IMR-90 (cell line): Measurements from ENCODE around the gene IGF2BP3. TPM values are rescaled to one million over a fixed set of nuclear protein-coding genes. Genes with fewer than 3 reads are reported as not detected.

Source experiments
- ATAC-seq: fragments of 200-7000 bp; cut with Tn5 transposase; 2 replicates; pipeline ENCODE4 v1.9.1; 2020; ENCODE audit warnings: low read depth, mild to moderate bottlenecking, moderate library complexity
- BruUV-seq: library from RNA; stranded (reverse); fragments of 400-500 nt; replicated peaks from 2 replicates; lab custom pipeline; 2021; lab: Mats Ljungman, UMichigan
- CTCF ChIA-PET: fragments of 300-600 bp; formaldehyde crosslinking; extraction: SDS; loops from one replicate; lab custom pipeline; 2021; ENCODE audit warnings: antibody characterized with exemption; lab: Yijun Ruan, JAX
- POLR2A ChIA-PET: fragments of 300-600 bp; sonication (Branson Sonifier 250); formaldehyde crosslinking; loops from one replicate; lab custom pipeline; 2022; ENCODE audit warnings: antibody characterized with exemption; ENCODE audit not compliant: unreplicated experiment; lab: Charles Lee
- DNase-seq: peaks from one replicate; pipeline ENCODE4 v3.0.0; 2013
- H2AFZ ChIP-seq: replicated peaks from 2 replicates; pipeline ENCODE3; 2013; ENCODE audit warnings: low read length, mild to moderate bottlenecking; ENCODE audit not compliant: poor library complexity
- H2AK5ac ChIP-seq: 2 replicates; pipeline ENCODE4 v1.6.1; 2013; ENCODE audit warnings: low read depth, low read length, inconsistent platforms
- H2AK9ac ChIP-seq: replicated peaks from 2 replicates; pipeline ENCODE3; 2013; ENCODE audit warnings: mild to moderate bottlenecking, low read depth, low read length, moderate library complexity; ENCODE audit not compliant: poor library complexity
- H2BK120ac ChIP-seq: 2 replicates; pipeline ENCODE4 v1.6.1; 2013; ENCODE audit warnings: low read depth, low read length, inconsistent platforms
- H2BK15ac ChIP-seq: 3 replicates; pipeline ENCODE4 v1.6.1; 2013; ENCODE audit warnings: low read depth, low read length, inconsistent platforms
- H2BK20ac ChIP-seq: 2 replicates; pipeline ENCODE4 v1.6.1; 2013; ENCODE audit warnings: low read depth, mild to moderate bottlenecking, inconsistent platforms, low read length, moderate library complexity
- H2BK5ac ChIP-seq: 2 replicates; pipeline ENCODE4 v1.6.1; 2013; ENCODE audit warnings: mild to moderate bottlenecking, low read depth, low read length, inconsistent platforms; ENCODE audit not compliant: poor library complexity, severe bottlenecking
- H3K14ac ChIP-seq: replicated peaks from 2 replicates; pipeline ENCODE4 v1.6.1; 2013; ENCODE audit warnings: low read depth, low read length, inconsistent platforms
- H3K18ac ChIP-seq: 2 replicates; pipeline ENCODE4 v1.6.1; 2013; ENCODE audit warnings: low read depth, low read length, control low read depth
- H3K23ac ChIP-seq: 2 replicates; pipeline ENCODE4 v1.6.1; 2013; ENCODE audit warnings: low read depth, low read length, inconsistent platforms
- H3K27ac ChIP-seq: 2 replicates; pipeline ENCODE4 v1.5.1; 2013; ENCODE audit warnings: mild to moderate bottlenecking, control low read depth, low read length; ENCODE audit not compliant: insufficient read depth
- H3K27me3 ChIP-seq: 2 replicates; pipeline ENCODE4 v1.6.1; 2013; ENCODE audit warnings: low read length; ENCODE audit not compliant: control insufficient read depth, insufficient read depth
- H3K36me3 ChIP-seq: 2 replicates; pipeline ENCODE4 v1.6.1; 2013; ENCODE audit warnings: low read length, mixed read lengths; ENCODE audit not compliant: control insufficient read depth, insufficient read depth
- H3K4ac ChIP-seq: 2 replicates; pipeline ENCODE4 v1.6.1; 2013; ENCODE audit warnings: low read depth, low read length, inconsistent platforms
- H3K4me1 ChIP-seq: 2 replicates; pipeline ENCODE4 v1.6.1; 2013; ENCODE audit warnings: low read length, mixed read lengths; ENCODE audit not compliant: control insufficient read depth, insufficient read depth
- H3K4me2 ChIP-seq: 2 replicates; pipeline ENCODE4 v1.6.1; 2013; ENCODE audit warnings: low read depth, mild to moderate bottlenecking, control low read depth, low read length, moderate library complexity
- H3K4me3 ChIP-seq: 2 replicates; pipeline ENCODE4 v1.5.1; 2013; ENCODE audit warnings: low read depth, mild to moderate bottlenecking, control low read depth, low read length, moderate library complexity; ENCODE audit not compliant: insufficient read depth
- H3K56ac ChIP-seq: 2 replicates; pipeline ENCODE4 v1.6.1; 2013; ENCODE audit warnings: low read length, inconsistent platforms; ENCODE audit not compliant: insufficient read depth; ENCODE audit errors: extremely low read depth
- H3K79me1 ChIP-seq, 2 experiments: 2 replicates each; pipeline ENCODE4 v1.6.1; 2013; ENCODE audit warnings: low read length in 2 of 2, inconsistent platforms in 1 of 2, low read depth in 1 of 2
- H3K9ac ChIP-seq: 2 replicates; pipeline ENCODE4 v1.6.1; 2013; ENCODE audit warnings: low read depth, low read length, control low read depth
- H3K9me1 ChIP-seq: 2 replicates; pipeline ENCODE4 v1.6.1; 2013; ENCODE audit warnings: low read length, inconsistent platforms; ENCODE audit not compliant: insufficient read depth
- H3K9me3 ChIP-seq: 2 replicates; pipeline ENCODE4 v1.6.1; 2013; ENCODE audit warnings: low read length; ENCODE audit not compliant: control insufficient read depth, insufficient read depth
- H4K20me1 ChIP-seq: 2 replicates; pipeline ENCODE4 v1.6.1; 2013; ENCODE audit warnings: low read length, inconsistent platforms; ENCODE audit not compliant: insufficient read depth
- H4K5ac ChIP-seq: 2 replicates; pipeline ENCODE4 v1.6.1; 2013; ENCODE audit warnings: mild to moderate bottlenecking, low read depth, low read length, control low read depth
- H4K8ac ChIP-seq, 2 experiments: 2 replicates each; pipeline ENCODE4 v1.6.1; 2013; ENCODE audit warnings: low read depth in 2 of 2, low read length in 2 of 2, control low read depth in 1 of 2, inconsistent platforms in 1 of 2
- H4K91ac ChIP-seq: 2 replicates; pipeline ENCODE4 v1.6.1; 2013; ENCODE audit warnings: low read depth, low read length, inconsistent platforms; ENCODE audit not compliant: insufficient read depth
- CEBPB ChIP-seq: IDR thresholded peaks from 2 replicates; pipeline ENCODE4 v1.6.1; 2012; ENCODE audit warnings: low read depth, low read length, improper control_type of control experiment
- CHD1 ChIP-seq: IDR thresholded peaks from 2 replicates; pipeline ENCODE4 v1.6.1; 2012; ENCODE audit warnings: low read depth, low read length, improper control_type of control experiment
- MAFK ChIP-seq: IDR thresholded peaks from 2 replicates; pipeline ENCODE4 v1.6.1; 2012; ENCODE audit warnings: low read depth, low read length, improper control_type of control experiment
- MAZ ChIP-seq: IDR thresholded peaks from 2 replicates; pipeline ENCODE4 v1.6.1; 2012; ENCODE audit warnings: low read depth, mild to moderate bottlenecking, low read length, improper control_type of control experiment, moderate library complexity, borderline replicate concordance
- MXI1 ChIP-seq: IDR thresholded peaks from 2 replicates; pipeline ENCODE4 v1.6.1; 2012; ENCODE audit warnings: low read depth, mild to moderate bottlenecking, low read length, moderate library complexity, borderline replicate concordance
- NFE2L2 ChIP-seq: fragments of 150-350 bp; IDR thresholded peaks from 2 replicates; pipeline ENCODE4 v1.6.1; 2016; ENCODE audit warnings: low read depth, mild to moderate bottlenecking, low read length
- POLR2A ChIP-seq: IDR thresholded peaks from 2 replicates; pipeline ENCODE4 v1.6.1; 2012; ENCODE audit warnings: mild to moderate bottlenecking, low read depth, low read length
- RAD21 ChIP-seq: IDR thresholded peaks from 2 replicates; pipeline ENCODE4 v1.6.1; 2012; ENCODE audit warnings: low read length, improper control_type of control experiment
- RCOR1 ChIP-seq: IDR thresholded peaks from 2 replicates; pipeline ENCODE4 v1.6.1; 2012; ENCODE audit warnings: mild to moderate bottlenecking, low read length, improper control_type of control experiment; ENCODE audit not compliant: insufficient replicate concordance
- RFX5 ChIP-seq: IDR thresholded peaks from 2 replicates; pipeline ENCODE4 v1.8.0; 2012; ENCODE audit warnings: low read depth, mild to moderate bottlenecking, low read length, moderate library complexity
- SMC3 ChIP-seq: fragments of 150-350 bp; IDR thresholded peaks from 2 replicates; pipeline ENCODE4 v1.6.1; 2016; ENCODE audit warnings: low read depth, mild to moderate bottlenecking, antibody characterized with exemption, low read length, moderate library complexity
- dilution Hi-C: fragments of 300-500 bp; cut with HindIII; formaldehyde crosslinking; loops from one replicate; pipeline ENCODE4 v1.14.3; 2018; ENCODE audit warnings: low sequenced_read_pairs; ENCODE audit not compliant: unreplicated experiment
- in situ Hi-C: fragments of 300-500 bp; cut with MboI; formaldehyde crosslinking; loops from 3 replicates; pipeline ENCODE4 v1.14.3; 2019; ENCODE audit warnings: low sequenced_read_pairs, inconsistent platforms, mixed read lengths
- intact Hi-C: fragments of 100-400 bp; cut with micrococcal nuclease; formaldehyde crosslinking; loops from 2 replicates; pipeline ENCODE4 v1.10.0; 2022
- polyA plus RNA-seq, 3 experiments: library from polyadenylated mRNA; depleted of rRNA; stranded (reverse); fragments of >200 nt; gene quantifications; 2 replicates each; pipeline ENCODE4 v1.2.3, GENCODE V29; 2012; ENCODE audit warnings: low replicate concordance in 1 of 3
- total RNA-seq: library from RNA; depleted of rRNA; stranded (reverse); fragments of >200 nt; gene quantifications from 2 replicates; pipeline ENCODE4 v1.2.3, GENCODE V29; 2012
- TF ChIP-seq, protein P1 (sequence below): fragments of 150-350 bp; IDR thresholded peaks from 2 replicates; pipeline ENCODE4 v1.6.1; 2016; ENCODE audit warnings: low read depth, mild to moderate bottlenecking, low read length, moderate library complexity, borderline replicate concordance

Gene IGF2BP3
- total and polyA plus RNA-seq, 2 of the 4 experiments (the other 2 are of a cell fraction), result 50.9 to 59.3 TPM

DNA sequence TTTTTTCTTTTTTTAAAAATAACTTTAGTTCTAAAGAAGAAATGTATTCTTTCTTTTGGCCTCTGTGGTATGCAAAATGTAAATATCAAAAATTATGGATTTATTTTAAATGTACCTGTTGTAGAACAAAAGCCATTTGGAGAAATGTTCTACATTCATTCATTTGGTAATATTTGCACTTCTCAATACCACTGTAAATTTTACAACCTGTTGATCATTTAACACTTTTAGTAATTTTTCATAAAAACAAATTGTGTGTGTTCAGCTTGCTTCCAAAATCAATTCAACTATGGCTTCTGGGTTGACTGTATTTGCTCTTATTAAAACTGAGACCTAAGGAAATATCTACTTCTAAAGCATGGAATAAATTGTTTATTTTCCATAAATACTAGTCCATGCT, 2.3 kb upstream of the IGF2BP3 start:
- CTCF ChIA-PET, result interaction anchor here (1.5 kb wide), 1 partner anchor 200 kb away, joined by 3 read pairs; no protein-coding TSS in a partner anchor
- TF ChIP-seq RFX5 (no peak), RAD21 (no peak), RCOR1 (no peak), POLR2A (no peak), SMC3 (no peak), NFE2L2 (no peak), CHD1 (no peak), CEBPB (no peak), MAFK (no peak), MXI1 (no peak), MAZ (no peak)
- TF ChIP-seq, protein P1, sequence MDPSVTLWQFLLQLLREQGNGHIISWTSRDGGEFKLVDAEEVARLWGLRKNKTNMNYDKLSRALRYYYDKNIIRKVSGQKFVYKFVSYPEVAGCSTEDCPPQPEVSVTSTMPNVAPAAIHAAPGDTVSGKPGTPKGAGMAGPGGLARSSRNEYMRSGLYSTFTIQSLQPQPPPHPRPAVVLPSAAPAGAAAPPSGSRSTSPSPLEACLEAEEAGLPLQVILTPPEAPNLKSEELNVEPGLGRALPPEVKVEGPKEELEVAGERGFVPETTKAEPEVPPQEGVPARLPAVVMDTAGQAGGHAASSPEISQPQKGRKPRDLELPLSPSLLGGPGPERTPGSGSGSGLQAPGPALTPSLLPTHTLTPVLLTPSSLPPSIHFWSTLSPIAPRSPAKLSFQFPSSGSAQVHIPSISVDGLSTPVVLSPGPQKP, result no peak
- no peak overlapping the region for H3K27ac ChIP-seq
- BruUV-seq, result no TSS peak
- no peak overlapping the region; the same call in 1 of the 2 replicates for H3K23ac ChIP-seq
- peak overlapping the region; percentile 62; the same call in 1 of the 2 replicates for H3K4me2 ChIP-seq
- dilution Hi-C loops (no loop called here), intact Hi-C loops (loop anchor here (5.0 to 10.0 kb wide), 2 partner anchors 195 to 288 kb away; partner anchors contain the start of gene NUP42), in situ Hi-C loops (no loop called here)
- peaks cover 2% of the 10 kb centered on the region; the same call in 1 of the 2 replicates for H3K4me1 ChIP-seq
- H4K91ac ChIP-seq, result no peak overlapping the region
- H3K4ac ChIP-seq, result no peak overlapping the region
- no peak overlapping the region for H3K14ac ChIP-seq
- ATAC-seq, result no peak
- no peak overlapping the region for H2BK20ac ChIP-seq
- no peak overlapping the region for H2BK5ac ChIP-seq
- no peaks in the 10 kb centered on the region for H3K36me3 ChIP-seq
- no peak overlapping the region for H4K5ac ChIP-seq
- H2BK15ac ChIP-seq, result no peak overlapping the region
- H4K20me1 ChIP-seq, result peaks cover 2% of the 10 kb centered on the region; the same call in 1 of the 2 replicates
- H3K18ac ChIP-seq, result no peak overlapping the region
- H4K8ac ChIP-seq, result peak overlapping the region in 1 of 2 experiments; percentile 27; a peak in 1 of 4 replicates
- no peak overlapping the region for H3K56ac ChIP-seq
- no peak overlapping the region for H3K4me3 ChIP-seq
- H3K27me3 ChIP-seq, result no peaks in the 10 kb centered on the region
- POLR2A ChIA-PET, result interaction anchor here (0.5 kb wide), 2 partner anchors 83 to 94 kb away, joined by 4 to 5 read pairs; no protein-coding TSS in a partner anchor
- H3K9me1 ChIP-seq, result no peaks in the 10 kb centered on the region
- H2BK120ac ChIP-seq, result no peak overlapping the region
- H2AK5ac ChIP-seq, result no peak overlapping the region
- H3K79me1 ChIP-seq, result peaks cover 0 to 19% of the 10 kb centered on the region in 2 experiments; a peak in 2 of 4 replicates
- no peaks in the 10 kb centered on the region for H3K9me3 ChIP-seq
- H2AFZ ChIP-seq, result no peak overlapping the region
- H3K9ac ChIP-seq, result no peak overlapping the region; the same call in 1 of the 2 replicates
- no peak for DNase-seq
- no peak overlapping the region for H2AK9ac ChIP-seq
